NCI-H2227 treated with DMSO at 0.1 percent for 48 hours (cell line): ENCODE data around the gene ITGAE.
"Not testable (repeated sequence)": the region's sequence is repeated elsewhere in the genome, so short reads cannot be mapped to it uniquely, and the experiment has no call there.

Experiments
- DNase-seq: peaks from one replicate; lab custom pipeline; 2025; lab: John Stamatoyannopoulos, UW

The ITGAE gene

GRCh38 chr17:3729881-3730280 lies 71.1 kb downstream of the ITGAE start:
- DNase-seq, result no peak

- not testable (repeated sequence) for DNase-seq
Observed at GRCh38 chr17:3728099-3728498, 72.9 kb downstream of the ITGAE start.

DNA sequence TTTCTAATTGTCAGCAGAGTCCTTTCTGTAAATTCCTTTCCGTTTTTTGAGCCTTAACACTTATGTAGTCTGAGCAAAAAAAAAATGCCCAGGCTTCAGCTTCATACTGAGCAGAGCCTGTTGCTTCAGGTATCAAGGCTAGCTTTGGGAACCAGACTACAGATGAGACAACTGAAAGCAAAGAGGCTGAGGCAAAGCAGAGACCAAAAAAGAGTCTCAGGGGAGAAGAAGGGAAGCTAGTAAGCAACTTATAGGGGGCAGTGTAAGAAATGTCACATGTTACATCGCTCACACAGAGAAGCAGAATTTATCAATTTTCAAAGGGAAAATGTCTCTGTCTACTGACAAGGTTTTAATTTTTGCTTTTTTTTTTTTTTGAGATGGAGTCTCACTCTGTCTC lies 73.9 kb downstream of the ITGAE start:
- no peak for DNase-seq

DNA sequence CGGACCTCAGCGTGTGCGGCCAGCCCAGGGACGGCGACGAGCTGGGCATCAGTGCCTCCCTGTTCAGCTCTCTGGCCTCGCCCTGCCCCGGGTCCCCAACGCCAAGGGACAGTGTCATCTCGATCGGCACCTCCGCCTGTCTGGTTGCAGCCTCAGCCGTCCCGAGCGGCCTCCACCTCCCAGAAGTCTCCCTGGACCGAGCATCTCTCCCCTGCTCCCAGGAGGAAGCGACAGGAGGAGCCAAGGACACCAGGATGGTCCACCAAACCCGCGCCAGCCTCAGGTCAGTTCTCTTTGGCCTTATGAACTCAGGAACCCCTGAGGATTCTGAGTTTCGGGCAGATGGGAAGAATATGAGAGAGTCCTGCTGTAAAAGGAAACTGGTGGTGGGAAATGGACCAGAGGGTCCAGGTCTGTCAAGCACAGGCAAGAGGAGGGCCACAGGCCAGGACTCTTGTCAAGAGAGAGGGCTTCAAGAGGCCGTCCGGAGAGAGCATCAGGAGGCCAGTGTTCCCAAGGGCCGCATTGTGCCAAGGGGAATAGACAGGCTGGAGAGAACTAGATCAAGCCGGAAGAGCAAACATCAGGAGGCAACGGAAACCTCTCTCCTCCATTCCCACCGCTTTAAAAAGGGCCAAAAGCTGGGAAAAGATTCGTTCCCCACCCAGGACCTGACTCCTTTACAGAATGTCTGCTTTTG lies 76.5 kb downstream of the ITGAE start:
- no peak for DNase-seq

DNA sequence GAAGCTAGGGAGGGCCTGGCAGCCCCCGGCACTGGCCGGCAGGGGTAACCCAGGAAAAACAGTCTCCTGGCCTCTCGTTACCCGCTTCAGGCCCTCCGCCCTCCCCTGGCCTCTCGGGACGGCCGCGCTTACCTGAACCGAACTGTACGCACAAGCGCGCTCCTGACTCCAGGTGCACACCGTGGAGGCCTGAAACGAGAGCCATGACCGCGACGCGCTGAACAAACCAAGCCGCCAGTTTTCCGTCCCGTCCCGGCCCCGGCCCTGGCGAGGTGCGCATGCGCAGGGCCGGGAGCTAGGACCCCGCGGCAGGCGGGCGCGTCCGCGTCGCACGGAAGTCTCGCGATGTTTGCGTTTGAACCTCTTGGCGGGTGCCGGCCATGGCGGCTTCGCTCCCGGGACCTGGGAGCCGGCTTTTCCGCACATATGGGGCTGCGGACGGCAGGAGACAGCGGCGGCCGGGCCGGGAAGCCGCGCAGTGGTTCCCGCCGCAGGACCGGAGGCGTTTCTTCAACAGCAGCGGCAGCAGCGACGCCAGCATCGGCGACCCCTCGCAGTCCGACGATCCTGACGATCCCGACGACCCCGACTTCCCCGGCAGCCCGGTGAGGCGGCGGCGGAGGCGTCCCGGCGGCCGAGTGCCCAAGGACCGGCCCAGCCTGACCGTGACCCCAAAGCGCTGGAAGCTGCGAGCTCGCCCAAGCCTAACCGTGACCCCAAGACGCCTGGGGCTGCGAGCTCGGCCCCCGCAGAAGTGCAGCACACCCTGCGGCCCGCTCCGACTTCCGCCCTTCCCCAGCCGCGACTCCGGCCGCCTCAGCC lies 77.2 kb downstream of the ITGAE start, which contains the start of gene HASPIN:
Gene HASPIN (plus strand): TSS at position 348 of the 822 bp plus-strand sequence. CDS start 33 bp downstream, at position 381.
- DNase-seq, result peak; percentile 78

GRCh38 chr17:3723188-3723555 lies 77.8 kb downstream of the ITGAE start:
- no peak for DNase-seq

DNA sequence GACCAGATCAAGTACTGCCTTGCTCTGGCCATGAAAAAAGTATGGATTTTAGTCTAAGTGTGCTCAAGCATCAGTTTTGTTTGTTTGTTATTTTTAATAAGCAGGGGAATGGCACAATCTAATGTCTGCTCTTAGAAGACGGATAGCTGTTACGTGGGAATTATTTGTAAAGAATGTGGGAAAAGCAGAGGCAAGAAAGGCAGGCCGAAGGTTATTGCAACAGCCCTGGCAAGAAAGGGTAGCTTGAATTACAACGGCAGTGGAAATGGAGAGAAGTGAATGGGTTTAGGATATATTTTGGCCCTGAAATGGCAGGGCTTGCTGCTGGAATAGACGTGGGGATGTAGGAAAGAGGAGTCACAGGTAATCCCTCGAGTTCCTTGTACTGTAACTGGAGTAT lies 78.3 kb downstream of the ITGAE start:
- no peak for DNase-seq

- no peak for DNase-seq
Observed at GRCh38 chr17:3719265-3719664, 81.7 kb downstream of the ITGAE start.

DNA sequence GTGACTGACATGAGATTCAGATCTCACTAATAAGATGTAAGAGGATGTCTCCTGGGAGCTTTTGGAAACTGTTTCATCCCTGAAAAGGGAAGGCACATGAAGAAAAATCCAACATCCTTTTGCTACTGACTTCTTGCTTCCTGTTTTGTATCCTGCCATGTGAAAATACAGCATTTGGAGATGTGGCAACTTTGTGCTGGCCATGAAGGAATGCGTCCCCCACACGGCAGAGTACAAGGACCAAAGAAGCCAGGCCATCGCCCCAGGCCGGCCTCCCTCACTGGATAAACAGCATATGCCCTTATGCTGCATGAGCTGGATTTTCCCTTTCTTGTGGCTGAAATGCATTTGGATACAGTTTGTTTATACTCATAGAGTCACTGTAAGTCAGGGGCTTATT lies 82.8 kb downstream of the ITGAE start:
- DNase-seq, result no peak

DNA sequence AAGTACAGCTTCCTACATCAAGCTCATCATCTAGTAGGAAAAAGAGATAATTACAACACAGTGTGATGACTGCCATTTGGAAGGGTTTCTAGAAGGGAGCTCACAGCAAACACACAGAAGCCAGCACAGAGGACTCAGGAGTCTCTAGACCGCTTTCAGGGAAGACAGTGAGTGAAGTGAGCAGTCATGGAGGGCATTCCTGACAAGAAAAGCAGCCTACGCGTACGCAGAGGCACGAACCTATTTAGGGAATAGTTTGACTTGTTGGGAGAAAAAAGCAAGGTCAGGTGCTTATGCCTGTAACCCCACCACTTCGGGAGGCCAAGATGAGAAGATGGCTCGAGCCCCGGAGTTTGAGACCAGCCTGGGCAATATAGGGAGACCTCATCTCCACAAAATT lies 85.7 kb downstream of the ITGAE start:
- DNase-seq, result no peak

DNA sequence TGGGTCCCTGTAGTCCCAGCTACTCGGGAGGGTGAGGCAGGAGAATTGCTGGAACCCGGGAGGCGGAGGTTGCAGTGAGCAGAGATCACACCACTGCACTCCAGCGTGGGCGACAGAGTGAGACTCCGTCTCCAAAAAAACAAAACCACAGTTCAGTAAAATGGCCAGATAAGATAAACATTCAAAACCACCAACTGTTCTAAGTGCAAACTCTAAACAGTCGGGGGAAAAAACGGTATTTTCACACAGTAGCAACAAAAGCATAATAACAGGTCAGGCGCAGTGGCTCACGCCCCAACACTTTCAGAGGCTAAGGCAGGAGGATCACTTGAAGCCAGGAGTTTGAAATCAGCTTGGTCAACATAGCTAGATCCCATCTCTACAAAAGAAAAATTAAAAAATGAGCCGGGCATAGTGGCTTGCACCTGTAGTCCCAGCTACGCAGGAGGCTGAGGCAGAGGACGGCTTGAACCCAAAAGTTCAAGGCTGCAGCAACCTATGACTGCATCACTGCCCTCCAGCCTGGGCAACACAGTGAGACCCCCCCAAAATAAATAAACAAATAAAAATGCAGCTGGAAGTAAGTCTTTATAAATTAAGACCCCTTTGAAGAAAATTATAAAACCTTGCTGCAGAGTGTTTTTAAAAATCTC lies 88.1 kb downstream of the ITGAE start:
- no peak for DNase-seq

- no peak for DNase-seq
Observed at GRCh38 chr17:3710951-3711383, 90.0 kb downstream of the ITGAE start.

DNA sequence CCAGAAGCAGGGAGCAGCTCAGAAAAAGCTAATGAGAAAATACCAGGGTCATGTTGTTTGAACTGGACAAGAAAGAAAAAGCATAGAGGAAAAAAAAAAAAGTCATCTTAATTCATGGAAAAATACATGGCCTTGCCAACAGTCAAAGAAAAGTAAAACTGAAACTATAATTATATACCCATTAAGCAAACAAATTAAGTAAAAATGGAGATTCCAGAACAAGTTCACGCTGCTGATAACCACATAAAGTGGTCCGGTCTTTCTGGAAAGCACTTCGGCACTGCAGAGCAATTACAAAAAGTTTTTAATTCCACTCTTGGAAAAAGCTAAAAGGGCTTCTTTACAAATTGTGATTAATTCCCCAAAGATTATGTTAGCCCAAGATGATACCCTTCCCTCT lies 92.6 kb downstream of the ITGAE start:
- no peak for DNase-seq

GRCh38 chr17:3705718-3705984 lies 95.3 kb downstream of the ITGAE start:
- DNase-seq, result not testable (repeated sequence)

DNA sequence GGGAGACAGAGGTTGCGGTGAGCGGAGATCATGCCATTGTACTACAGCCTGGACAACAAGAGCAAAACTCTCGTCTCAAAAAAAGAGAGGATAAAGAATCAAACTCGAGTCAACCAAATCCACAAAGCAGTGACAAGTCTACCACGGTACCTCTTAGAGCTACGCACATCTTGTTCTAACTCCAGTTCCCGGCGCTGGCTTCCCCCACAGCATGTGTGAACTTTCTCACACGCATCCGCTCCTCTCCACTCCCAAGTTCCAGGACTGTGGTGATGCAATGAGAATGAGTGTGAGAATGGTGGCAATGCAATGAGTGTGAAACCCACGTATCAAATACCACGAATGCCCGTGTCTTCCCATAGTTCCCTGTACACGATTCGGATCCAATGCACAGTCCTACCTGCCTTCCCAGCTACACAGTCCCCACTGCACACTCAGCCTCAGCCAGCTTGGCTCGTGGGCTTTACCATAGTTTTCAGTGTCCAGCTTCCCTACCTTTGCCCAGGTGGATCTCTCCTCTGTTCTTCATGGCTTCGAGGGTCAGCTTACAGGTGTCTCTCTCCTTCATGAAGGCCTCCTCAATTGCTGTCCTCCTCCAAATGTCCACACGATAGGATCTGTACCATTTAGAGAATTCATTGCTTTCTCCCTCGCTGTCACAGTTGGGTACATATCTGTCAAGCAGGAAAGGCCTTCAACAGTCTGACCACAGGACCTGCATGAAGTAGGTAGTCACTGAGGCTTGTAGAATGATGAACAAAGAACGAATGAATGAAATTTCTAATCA lies 95.9 kb downstream of the ITGAE start:
- DNase-seq, result no peak

- DNase-seq, result not testable (repeated sequence)
Observed at GRCh38 chr17:3702041-3702539, 98.9 kb downstream of the ITGAE start.

DNA sequence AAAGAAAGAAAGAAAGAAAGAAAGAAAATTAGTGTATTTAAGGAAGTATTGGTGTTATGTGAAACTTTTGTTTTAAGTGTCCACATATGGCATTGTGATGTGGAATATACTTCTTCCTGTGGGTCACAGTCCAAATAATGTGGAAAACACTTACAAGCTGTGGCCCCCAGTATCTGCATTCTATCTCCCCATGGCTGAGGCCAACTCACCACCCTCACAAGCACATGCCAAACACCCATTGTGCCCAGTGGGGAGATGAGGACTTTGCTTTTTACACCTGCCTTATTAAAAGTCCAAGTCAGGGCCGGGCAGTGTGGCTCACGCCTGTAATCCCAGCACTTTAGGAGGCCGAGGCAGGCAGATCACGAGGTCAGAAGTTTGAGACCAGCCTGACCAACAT lies 101.0 kb downstream of the ITGAE start:
- no peak for DNase-seq

DNA sequence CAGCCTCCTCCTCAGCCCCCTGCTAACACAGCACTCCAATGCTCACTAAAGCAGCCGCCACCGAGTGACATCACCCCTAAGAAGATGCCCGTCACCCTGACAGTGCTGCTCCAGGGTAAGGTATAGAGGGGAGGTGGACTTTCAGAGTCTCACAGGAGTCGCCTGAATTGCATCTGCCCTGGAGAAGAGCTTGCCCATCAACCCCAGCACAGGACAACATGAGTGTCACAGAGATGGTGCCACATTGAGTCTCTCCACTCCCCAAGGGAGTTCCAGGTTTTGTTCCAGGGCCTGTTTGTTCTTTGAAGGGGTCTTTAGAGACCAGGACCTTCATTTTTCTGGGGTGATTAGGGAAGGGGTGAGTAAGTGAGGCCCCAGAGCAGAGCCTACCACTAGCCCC lies 102.8 kb downstream of the ITGAE start:
- no peak for DNase-seq

DNA sequence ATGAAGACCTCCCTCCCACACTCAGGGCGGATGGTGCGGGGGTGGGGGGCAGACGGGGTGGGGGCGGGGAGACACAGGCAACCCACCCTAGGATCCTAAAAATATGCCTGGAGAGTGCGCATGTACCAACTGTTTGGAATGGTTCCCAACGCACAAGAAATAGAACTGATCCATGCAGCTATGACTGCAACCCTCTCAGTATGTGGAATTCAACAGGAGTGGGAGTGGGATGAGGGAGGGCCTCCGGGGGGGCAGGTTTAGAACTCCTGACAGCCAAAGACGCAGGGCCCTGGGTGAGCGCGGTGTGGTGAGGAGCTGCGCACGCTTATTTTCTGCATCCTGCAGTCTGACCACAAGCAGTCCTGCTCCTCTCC lies 103.9 kb downstream of the ITGAE start:
- no peak for DNase-seq

GRCh38 chr17:3695723-3696411 lies 105.1 kb downstream of the ITGAE start, which contains the start of gene P2RX5:
TSS of gene P2RX5 (minus strand) at chr17:3696155. CDS start at chr17:3696005, 150 bp downstream.
- no peak for DNase-seq

DNA sequence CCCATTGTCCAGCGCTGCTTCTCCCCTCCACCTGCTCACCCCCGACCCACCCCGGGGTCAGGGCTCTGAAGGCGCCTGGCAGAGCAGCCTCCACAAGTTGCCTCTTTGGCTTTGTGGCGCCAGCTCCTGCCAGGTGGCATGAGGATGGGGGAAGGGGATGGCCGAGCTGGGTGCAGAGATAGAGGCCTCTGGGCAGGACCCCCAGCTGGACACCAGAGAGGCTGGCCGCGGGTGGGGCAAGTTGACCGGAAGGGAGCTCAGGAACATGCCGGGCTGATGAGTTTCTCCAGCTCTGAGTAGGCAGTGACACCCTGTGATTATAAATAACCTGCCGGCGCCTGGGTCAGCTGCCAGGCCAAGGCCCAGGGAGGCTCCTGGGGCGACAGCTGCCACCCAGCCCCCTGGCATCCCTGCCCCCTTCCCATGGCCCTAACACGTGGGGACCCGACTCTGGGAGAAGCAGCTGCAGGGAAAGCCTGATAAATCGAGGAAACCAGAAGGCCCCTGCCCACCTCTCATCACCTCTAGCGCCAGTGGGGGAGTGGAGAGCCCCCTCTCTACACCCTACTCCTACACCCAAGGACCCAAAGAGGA lies 105.8 kb downstream of the ITGAE start:
- DNase-seq, result no peak
